SKM-1 (cell line): ENCODE results near the gene MIER2.
A peak's percentile ranks its signal among the peaks of the same experiment; 100 is the strongest.

Experiments used
- DNase-seq: peaks from one replicate; lab custom pipeline; 2025; ENCODE audit not compliant: unreplicated experiment; lab: John Stamatoyannopoulos, UW

The MIER2 gene

DNA sequence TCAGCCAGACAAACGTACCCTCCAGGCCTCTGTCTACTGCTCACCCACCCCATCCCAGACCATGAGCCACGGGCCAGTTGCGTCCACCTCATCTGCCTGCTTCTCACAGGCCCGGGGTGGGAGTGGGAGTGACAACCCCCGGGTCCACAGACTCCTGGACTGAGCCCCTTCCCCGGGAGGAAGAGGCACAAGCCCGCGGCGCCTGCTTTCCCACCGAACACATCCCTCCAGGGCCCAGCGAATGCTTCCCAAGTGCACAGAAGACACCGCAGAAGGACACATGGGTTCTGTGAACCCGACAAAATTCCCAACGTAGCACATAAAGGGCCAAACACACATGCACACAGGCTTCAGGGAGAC lies 35.4 kb downstream of the MIER2 start:
- DNase-seq: no peak

- no peak for DNase-seq
Observed at GRCh38 chr19:308471-309205, 36.0 kb downstream of the MIER2 start.

DNA sequence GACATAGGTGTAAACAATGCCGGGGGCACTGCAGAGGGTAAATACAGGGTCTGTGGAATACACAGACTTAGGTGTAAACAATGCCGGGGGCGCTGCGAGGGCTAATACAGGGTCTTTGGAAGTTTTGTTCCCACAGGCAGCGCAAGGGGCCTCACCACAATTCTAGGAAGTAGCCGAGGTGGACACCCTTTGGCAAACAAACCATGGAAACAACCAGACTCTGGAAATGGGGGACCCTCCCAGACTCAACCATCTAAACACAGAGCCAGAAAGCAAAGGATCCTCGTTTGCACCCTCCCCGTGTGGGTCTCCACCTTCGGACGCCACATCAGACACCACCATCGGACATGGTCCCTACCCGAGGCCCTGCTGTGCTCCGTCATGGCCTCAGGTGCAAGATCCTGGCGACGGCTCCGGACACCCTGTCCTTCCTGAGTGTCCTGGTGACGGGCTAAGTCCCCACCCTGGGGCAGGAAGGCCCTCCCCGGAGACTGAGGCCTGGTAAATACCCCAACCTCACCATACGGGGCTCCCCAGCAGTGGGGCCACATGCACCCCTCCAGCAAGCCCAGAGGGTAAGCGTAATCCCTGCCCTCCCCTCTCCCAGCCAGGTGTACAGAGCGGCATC lies 36.7 kb downstream of the MIER2 start:
- DNase-seq: no peak

- no peak for DNase-seq
Observed at GRCh38 chr19:307111-307531, 37.5 kb downstream of the MIER2 start.

GRCh38 chr19:306151-306900 lies 38.3 kb downstream of the MIER2 start:
- DNase-seq: no peak

- no peak for DNase-seq
Observed at GRCh38 chr19:305240-306150, 39.1 kb downstream of the MIER2 start.

- DNase-seq: peak; percentile 12
Observed at GRCh38 chr19:296476-297225, 47.9 kb downstream of the MIER2 start.

DNA sequence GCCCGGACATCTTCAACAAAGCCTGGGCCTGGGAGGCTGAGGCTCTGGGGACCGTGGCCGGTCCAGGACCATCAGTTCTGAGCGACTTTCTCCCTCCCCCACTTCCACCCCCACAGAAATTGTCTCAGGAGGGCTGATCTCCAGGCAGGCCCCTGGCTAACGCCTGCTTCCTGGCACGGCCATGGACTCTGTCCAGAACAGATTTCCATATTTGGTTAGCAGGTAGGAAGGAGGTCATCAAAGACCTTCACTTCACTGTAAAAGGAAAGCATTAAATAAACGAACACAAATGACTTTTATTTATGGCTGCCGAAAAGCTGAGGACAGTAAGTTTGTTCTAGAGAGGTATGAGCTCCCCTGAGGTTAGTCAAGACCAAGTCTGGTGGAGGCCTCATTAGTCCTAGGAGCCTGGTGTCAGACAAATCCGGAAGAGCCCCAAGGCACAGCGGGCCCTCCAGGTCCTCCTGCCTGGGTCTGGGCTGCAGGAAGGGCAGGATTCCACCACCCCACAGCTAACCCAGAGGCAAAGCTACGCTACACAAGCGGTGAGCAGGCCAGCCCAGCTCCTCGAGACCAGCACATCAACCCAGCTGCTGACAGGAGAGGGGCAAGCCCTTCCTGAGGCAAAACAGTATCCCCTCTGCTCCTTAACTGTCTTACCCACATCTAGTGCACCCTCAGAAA lies 48.8 kb downstream of the MIER2 start:
- no peak for DNase-seq

DNA sequence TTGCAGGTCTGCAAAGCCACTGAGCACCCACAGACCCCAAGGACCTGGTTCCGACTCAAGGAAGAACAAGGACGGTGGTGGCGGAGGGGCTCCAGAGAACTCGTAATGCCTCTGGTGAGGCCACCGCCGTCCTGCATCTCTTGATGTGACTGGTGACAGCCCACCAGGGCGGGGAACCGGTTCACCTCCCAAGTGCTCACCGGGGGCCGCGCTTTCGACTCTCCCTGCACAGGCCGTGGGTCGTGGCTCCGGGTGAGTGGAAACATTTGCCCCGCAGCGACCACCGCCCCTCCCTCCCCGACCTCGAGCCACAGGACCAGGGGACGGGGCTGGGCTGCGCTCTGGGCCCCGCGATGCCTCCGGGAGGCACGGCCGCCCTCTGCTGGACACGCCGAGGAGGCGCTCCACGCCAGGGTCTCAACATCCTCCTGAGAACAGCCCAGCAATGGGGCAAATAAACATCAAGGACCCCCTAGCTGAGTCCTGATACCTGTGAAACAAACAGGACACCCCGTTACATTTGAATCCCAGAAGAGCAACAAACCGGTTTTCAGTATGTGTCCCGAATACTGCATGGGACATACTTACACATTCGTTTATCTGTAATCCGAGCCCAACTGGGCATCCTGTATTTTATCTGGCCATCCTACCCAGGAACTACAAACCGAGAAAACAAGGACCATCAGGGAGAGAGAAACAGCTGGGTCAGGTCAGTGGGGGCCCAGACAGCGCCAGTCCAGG lies 49.5 kb downstream of the MIER2 start:
- DNase-seq: peak; percentile 4

DNA sequence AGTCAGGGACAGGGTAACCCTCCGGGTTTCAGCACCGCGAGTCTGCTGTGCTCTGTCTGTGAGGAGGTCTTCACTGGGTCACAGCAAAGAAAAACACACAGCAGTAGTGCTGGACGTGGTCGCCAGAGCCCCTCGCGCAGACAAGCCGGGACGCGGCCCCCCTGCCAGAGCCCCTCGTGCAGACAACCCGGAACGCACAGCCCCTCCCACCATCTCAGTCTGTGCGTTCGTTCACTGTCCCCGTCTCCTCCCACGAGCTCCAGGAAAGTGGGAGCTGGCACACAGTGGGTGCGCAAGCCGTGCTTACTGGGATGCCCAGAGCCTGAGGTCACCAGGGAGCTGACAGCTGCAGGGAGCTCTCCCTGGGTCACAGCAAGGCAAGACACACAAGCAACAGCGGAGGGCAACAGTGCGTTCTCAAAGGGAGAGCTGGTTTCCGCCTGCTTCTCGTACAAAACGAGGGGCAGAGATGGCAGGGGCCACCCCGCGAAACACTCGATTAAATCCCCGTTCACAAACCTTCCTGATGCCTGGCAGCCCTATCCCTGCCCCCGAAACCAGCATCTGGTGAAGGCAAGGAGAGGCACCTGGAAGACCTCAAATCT lies 50.2 kb downstream of the MIER2 start:
- DNase-seq: no peak

- DNase-seq: no peak
Observed at GRCh38 chr19:293436-294110, 51.0 kb downstream of the MIER2 start.

- no peak for DNase-seq
Observed at GRCh38 chr19:292951-293350, 51.6 kb downstream of the MIER2 start.

GRCh38 chr19:292281-292884 lies 52.2 kb downstream of the MIER2 start:
- no peak for DNase-seq

GRCh38 chr19:291561-292280 lies 52.9 kb downstream of the MIER2 start:
- DNase-seq: no peak

- no peak for DNase-seq
Observed at GRCh38 chr19:291006-291521, 53.5 kb downstream of the MIER2 start, which contains the start of gene PLPP2. PLPP2 (minus strand) TSS chr19:291403; CDS start chr19:291336, 67 bp downstream.

- DNase-seq: no peak
Observed at GRCh38 chr19:290372-291005, 54.1 kb downstream of the MIER2 start.
